HG02852 (cell line): ENCODE measurements around the gene MAN1C1.

Experiments
- ATAC-seq: cut with Tn5 transposase; IDR thresholded peaks from one replicate; pipeline ENCODE4 v1.9.1; 2021; ENCODE audit warnings: mild to moderate bottlenecking, moderate library complexity; ENCODE audit not compliant: unreplicated experiment

Gene MAN1C1

DNA sequence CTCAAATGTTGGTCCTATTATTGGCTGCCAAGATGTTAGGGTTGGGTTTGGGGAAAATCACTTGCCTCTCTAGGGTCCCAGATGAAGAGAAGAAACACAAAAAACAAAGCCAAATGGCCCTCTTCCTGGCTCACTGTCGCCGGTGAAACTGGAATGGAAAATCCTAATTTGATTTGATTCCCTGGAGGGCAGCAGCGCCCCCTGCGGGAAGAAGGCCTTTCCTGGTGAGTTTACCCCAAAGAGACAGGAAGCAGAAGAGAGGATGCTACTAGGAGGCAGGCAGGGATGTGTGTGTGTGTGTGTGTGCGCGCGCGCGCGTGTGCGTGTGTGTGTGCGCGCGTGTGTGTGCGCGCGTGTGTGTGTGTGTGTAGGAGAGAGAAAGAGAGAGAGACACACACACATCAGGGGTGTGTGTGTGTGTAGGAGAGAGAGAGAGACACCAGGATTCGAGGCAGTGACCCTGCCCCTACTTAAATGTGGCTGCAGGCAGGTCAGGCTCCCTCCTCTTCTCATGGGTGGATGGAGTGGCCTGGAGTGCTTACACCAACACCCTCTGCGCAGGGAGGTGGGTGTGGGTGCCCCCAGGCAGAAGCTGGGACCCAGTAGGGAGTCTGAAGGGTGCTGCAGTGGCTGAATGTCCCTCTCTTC lies 180.3 kb downstream of the MAN1C1 start:
- no peak for ATAC-seq

DNA sequence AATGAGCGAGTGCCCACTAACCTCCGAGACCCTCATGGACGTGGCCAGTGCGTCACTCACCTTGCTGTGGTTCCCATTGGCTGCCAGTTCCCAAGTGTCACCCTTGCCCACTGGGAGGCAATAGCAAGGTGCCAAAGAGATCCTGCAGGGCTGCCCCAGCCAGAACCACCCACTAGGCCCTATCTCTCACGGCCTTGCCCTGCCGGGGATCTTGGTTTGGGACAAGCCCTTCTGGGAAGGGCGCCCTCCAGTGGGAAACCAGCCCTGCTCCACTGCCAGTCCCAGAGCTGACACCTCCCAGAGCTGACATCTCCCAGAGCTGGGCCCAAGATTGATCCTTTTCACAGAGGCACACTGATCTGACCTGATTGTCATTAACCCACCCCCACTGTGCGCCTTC lies 181.3 kb downstream of the MAN1C1 start:
- no peak for ATAC-seq

DNA sequence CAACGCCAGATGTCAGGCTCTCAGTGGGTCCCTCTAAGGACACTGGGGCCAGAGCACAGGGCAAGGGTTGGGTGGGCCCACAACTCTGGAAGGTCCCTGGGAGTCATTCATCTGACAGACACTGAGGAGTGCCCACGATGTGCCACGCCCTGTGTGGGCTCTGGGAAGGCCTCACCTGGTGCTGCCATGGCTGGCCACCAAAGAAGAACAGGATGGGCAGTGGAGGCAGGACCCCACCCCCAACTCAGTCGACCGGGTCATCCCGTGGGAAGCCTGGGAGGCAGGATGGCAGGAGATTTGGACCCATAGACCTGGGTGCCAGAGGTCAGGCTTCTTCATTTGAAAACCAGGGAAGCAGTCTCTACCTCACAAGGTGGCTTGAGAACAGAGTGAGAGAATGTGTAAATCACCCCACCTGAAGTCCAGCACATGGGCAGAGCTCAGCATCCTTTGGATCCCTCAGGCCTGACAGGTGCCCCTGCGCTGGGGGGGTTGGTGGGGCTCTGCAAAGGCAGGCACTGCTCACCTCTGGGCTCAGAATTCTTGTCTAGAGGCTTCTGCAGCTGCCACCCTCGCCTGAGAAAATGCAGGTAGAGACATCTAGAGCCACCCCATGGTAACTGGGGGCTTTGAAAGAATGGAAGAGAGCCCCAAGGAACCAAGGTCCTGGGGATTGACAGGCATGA lies 182.2 kb downstream of the MAN1C1 start:
- ATAC-seq = no peak

DNA sequence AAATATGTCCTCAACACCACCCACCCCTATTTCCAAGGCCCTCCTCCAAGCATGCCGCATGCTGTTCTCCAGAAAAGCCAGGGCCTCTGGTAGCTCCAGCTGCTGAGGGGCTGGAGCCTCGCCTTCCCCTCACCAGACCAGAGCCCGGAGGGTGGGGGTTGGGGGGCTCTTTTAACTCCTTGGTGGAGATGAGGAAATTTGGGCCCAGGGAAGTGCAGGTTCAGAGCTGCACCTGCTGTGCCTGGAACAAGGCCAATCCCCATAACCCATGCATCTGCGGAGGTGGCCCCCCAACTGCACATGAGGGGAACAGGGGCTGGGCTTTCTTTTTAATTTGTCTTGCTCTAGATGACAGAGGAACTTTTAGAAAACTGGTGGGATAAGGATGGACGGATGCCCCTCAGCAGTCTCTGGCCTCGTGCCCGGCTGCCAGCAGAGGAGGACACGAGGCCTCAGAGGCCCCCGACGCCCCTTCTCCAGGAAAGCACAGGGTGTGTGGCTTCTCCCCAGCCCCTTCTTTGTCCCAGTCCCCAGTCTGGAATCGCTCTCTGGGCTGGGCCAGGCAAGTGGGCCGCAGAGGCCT lies 182.9 kb downstream of the MAN1C1 start:
- no peak for ATAC-seq

DNA sequence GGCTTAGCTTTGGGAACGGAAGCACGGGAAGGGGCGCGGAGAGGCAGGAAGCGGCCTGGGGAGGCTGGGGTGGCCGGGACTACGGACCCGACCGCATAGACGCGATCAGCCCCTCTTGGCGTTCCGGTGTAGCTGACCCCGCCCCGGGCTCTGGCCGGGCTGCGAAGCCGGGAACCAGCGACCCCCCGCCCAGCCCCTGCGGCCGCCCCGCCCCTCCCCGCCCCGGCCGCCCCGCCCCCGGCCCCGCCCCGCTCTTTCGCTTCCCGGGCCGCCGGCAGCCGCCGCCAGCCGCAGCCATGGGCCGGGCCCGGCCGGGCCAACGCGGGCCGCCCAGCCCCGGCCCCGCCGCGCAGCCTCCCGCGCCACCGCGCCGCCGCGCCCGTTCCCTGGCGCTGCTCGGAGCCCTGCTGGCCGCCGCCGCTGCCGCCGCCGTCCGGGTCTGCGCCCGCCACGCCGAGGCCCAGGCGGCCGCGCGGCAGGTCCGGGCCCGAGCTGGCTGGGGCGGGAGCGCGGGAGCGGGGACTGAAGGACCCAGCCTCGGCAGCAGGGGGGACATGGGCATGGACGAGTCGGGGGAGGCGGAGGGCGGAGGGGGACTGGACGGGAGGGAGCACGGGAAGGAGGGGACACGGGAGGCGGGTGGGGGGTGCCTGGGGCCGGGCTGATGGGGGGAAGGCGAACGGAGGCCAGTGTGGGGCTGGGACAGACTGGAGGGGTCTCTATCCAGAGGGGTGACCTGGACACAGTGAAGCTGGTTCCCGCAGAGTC lies 183.5 kb downstream of the MAN1C1 start, which contains the start of gene SELENON:
TSS of gene SELENON (plus strand) at position 259 of the 768 bp plus-strand sequence. CDS start at position 297, 38 bp downstream.
- ATAC-seq = no peak

DNA sequence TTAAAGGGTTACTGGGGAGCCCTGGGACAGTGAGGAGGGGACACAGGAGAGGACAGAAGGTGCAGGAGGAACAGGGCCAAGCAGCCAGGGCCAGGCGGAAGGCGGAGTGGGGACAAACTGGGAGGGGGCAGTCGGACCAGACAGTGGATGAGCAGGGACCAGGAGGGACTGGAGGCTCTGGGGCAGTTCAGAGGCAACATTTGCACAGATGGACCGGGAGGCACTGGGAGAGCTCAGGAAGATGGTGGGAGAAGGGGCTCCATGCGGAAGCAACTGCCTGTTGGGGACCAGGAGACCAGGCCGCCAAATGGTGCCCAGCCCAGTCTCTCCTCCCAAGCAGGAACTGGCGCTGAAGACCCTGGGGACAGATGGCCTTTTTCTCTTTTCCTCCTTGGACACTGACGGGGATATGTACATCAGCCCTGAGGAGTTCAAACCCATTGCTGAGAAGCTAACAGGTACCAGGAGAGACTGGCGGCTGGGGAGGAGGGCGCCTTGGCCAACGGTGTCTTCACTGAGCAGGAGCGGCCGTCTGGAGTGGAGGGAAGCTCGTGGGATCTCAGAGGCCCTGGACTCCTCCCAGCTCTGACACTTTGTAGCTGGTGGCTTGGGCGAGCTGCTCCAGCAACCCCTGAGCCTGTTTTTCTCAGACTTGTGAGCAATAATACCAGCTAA lies 184.2 kb downstream of the MAN1C1 start:
- ATAC-seq = no peak

DNA sequence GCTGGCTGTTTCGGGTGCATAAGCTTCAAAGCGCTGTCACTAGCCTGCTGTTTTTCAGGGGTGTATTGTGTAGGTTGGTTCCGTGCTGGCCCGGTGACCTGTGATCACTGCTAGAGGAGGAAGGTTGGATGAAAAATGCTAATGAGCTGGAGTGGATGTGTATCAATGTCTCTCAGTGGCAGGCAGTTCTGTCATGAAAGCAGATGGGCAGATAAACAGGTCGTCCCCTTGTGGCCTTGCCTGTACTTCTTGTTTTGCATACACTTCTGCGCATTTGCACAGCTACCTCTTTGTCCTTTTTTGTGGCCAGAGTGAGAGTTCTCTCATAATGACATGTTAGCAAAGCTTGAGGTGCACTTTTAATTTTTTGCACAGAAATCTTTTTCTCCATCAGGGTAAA lies 186.3 kb downstream of the MAN1C1 start:
- peak; percentile 61 for ATAC-seq

DNA sequence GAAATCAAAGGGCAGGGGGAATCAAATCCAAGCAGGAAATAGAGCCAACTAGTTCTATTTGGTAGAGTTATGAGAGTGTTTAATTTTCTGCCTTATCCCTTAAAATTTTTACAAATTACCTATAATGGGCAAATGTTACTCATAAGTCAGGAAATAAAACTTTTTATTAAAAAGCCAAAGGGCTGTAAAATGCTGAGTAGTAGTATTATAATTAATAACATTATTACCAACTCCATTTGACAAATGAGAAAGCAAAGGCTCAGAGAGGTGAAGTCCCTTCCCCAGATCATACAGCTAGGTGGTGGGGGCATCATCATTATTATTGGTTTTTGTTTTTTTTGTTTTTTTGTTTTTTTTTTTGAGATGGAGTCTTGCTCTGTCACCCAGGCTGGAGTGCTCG lies 186.8 kb downstream of the MAN1C1 start:
- no peak for ATAC-seq

DNA sequence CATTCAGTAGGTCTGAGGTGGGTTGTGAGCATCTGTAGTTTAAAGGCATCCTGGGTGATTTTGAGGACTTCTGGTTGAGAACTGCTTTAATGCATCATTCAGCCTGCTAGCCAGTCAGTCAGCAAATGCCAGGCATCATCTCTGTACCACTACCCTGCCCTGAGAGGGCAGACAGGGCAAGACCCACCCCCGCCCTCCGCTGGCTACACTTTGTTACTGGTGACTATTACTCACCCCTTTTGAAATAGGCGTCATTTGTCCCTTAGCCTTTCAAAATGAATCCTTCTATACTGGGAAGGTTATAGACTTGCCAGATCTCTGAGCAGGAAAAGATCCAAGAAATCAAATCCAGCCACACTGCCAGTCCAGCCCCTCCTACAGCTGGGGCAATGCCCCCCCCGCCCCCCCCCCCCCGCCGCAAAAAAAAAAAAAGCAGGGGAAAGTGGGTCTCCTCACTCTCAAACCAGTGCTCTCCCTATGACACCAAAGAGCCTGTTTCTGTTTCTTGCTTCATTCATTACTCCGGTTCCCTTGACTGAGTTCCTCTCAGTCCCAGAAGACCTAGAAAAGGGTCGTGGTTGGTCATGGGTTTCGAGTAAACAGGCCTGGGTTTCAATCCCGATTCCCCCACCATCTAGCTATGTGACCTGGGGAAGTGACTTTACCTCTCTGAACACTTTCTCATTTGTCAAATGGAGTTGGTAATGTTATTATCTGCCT lies 187.8 kb downstream of the MAN1C1 start:
- ATAC-seq = peak; percentile 42

DNA sequence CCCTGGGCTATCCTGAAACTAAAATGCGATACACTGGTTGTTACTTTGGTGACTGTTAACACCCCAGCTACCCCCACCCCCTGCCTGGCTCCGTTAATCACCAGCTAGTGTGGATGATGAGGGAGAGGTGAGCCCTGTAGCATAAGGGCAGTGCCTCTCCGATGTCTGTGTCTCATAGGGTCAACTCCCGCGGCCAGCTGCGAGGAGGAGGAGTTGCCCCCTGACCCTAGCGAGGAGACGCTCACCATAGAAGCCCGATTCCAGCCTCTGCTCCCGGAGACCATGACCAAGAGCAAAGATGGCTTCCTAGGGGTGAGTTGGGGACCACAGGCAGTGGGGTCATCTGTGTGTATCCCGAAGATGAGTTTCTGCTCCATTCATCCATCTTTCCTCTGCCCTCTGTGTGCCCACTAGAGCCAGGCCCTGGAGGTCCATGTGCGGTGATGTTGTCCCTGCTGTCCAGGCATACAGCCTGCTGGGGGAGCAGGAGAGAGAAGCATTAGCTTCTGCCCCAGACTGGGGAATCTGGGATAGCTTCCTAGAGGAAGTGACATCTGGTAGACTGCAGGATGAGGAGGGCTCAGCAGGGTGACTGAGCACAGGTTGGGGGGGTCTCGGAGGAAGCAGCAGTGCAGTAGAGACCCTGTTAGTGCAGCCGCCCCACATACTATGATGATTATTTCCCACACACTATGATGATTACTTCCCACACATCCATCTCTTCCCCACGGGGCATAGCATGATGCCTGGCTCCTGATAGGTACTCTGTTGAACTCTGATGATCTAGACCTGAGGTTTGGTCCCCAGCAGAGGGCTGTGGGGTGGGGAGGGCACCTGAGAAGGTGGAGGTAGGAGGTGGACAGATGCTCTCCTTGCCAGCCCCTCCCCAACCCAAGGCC lies 188.6 kb downstream of the MAN1C1 start:
- no peak for ATAC-seq

DNA sequence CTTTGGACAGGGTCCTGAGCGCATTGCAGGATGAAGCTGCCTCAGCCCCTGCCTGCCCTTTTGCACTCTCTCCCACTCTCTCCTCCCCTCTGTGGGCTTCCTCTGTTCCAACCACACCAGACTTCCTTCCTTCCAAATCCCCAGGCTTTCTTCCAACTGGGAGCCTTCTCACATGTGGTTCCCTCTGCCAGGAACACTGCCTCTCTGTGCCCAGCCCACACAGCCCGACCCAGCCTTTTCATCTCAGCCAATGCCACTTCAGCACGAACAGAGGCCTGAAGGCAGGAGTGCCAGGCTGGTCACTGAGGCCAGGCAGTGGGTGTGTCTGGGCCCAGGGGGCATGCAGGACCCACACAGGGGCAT lies 189.3 kb downstream of the MAN1C1 start:
- ATAC-seq = no peak

DNA sequence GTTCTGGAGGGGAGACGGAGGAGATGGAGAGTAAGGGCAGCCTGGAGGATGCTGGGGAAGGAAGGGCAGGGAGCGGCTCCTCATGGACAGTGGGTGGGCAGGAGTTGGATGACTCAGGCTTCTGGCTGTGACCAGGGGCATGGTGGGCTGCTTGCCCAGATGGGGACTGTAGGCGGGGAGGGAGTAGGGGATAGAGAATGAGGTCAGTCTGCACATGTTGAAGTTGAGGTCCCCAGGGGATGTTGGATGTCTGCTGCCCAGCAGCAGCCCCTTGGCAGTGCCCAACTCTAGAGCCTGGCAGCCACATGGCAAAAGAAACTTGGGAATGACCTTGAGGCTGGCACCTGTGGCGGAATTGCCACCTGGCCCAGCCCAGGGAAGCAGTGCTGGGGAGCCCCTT lies 189.8 kb downstream of the MAN1C1 start:
- no peak for ATAC-seq

DNA sequence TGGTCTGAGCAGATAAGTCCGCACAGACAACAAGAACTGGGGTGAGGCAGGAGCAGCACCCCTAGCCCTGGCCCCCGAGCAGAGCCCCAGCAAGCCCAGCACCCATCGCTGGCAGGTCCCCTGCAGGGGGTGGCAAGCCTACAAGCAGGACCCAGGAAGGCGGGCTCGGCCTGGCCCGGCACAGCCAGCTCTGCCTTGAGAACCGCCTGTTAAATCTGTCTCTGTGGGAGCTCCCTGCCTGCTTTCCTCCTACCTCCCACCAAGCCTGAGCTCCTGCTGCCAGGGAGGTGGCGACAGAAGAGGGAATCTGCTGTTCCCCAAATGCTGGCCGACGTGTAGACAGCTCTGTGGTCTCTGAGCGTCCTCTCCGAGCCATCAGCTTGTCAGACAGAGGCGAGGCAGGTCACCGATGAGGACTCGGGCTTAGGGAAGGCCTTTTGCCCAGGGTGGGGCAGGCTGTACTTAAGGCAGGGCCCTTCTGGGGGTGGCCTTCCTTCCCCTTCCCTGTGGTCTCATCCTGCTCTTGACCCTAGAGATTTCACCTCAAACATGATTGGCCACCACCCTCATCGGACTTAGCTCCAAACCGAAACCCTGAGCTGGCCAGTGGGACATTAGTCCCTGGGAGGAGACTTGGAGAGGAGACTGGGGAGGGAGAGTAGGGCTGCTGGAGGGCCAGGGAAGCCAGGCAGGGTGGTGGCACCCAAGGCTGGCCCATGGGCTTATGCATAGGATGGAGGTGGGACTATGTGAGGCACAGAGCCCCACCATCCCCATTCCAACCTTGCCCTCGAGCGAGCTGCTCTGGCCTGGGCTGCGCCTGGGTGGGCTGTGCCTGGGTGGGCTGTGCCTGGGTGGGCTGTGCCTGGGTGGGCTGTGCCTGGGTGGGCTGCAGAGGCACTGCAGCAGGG lies 191.1 kb downstream of the MAN1C1 start:
- no peak for ATAC-seq

DNA sequence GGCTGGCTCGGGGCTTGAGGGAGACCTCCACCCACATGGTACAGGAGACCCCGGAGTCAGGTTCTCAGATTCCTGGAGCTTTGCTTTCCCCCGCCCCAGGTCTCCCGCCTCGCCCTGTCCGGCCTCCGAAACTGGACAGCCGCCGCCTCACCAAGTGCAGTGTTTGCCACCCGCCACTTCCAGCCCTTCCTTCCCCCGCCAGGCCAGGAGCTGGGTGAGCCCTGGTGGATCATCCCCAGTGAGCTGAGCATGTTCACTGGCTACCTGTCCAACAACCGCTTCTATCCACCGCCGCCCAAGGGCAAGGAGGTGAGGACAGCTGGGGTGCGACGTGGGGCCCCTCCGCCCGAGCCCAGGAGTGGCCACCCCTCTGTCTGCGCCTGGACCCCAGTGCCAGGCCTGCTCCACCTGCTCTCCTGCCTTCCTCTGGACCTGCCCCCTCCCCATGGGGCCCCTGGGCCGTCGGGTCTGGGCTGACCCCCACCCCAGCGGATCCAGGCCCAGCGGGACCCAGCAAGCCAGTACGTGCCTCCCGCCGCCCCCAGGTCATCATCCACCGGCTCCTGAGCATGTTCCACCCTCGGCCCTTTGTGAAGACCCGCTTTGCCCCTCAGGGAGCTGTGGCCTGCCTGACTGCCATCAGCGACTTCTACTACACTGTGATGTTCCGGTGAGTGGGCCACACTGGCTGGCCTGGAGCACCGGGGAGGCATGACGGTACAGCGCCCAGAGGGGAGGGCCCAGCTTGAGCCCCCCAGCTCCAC lies 192.1 kb downstream of the MAN1C1 start:
- ATAC-seq = no peak

DNA sequence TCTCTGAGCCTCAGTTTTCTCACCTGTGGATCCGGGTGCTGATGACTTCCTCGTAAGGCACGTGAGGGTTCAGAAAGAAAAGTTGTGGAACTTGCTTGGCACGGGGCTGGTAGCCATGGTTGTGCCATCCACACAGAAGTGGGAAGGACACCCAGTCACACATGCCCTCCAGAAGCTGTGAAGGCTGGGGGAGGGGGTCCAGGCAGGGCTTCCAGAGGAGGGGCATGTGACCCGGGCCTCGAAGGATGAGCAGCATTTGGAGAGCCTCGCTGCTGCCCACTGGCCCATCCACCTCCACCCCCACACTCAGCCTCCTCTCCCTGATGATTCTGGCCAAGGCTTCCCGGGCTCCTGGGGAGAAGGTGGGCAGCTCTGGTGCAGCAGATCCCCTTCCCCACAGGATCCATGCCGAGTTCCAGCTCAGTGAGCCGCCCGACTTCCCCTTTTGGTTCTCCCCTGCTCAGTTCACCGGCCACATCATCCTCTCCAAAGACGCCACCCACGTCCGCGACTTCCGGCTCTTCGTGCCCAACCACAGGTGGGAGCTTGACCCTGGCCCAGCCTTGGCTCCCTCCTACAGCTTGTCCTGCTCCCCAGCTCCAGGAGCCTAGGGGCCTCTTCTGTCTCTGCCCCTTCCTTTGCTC lies 192.8 kb downstream of the MAN1C1 start:
- ATAC-seq = no peak

DNA sequence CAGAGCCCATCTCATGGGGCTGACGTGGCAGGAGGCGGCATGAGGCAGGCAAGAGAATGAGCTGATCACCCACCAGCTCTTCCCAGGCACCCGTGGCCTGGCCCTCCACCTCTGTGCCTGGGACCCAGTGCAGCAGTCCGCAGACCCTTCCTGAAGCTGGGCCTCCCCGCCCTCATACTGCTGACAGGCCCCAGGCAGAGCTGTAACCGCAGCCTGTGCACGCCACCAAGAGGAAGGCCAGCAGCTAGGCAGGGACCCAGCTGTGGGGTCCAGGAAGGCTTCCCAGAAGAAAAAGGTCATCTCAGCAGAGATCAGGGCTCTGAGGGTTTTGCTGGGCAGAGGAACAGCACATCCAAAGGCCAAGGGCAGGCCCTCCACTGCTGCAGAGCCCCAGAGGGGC lies 193.3 kb downstream of the MAN1C1 start:
- ATAC-seq = no peak
